GM19099 (cell line): ENCODE results near the gene ATAD5.

Source experiments
- POLR2A ChIP-seq: IDR thresholded peaks from 3 replicates; pipeline ENCODE4 v1.6.1; 2011; ENCODE audit warnings: low read depth; ENCODE audit not compliant: insufficient read length; ENCODE audit errors: extremely low read depth

The ATAD5 gene

DNA sequence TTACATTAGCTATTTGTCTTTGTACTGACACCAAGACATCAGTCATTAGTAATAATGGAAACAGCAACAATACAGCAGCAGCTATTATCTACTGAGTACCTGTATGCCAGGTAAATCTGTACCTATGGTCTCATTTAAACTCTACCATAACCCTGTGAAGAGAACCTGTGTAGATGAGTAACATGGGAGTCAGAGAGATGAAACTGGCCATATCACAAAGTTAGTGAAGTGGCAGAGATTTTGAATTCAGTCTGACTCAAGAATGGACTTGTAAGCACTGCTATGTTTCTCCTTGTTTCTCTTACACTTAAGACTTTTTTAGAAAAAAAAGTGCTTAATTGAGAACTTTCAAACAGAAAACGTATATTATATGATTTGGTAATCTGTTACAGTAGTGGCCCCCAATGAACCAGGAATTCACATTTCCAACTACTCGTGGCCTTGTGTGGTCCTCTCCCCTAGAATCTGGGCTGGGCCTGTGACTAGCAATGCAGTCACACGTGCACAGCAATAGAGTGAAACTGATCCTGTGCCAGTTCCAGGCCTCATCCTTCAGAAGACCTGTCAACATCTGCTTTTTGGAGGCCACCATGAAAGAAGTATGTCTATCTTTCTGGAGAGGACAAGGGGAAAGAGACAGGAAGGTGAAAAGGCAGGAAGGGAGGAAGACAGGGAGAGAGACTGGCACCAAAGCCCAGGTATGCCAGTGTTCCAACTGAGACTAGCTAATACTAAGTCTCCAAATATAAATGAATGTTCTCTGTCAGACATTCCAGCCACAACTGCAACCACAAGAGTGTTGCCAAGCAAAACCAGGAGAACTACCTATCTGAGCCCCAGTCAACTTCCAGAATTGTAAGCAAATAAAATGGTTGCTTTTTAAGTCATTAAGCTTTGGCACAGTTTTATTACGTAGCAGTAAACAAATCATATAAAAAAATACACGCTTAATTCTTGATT, 19.3 kb upstream of the ATAD5 start:
- TF ChIP-seq POLR2A = no peak

GRCh38 chr17:30816165-30816564, 15.6 kb upstream of the ATAD5 start:
- TF ChIP-seq POLR2A = no peak

- TF ChIP-seq POLR2A = no peak
Measured at GRCh38 chr17:30819971-30820705, 11.6 kb upstream of the ATAD5 start.

DNA sequence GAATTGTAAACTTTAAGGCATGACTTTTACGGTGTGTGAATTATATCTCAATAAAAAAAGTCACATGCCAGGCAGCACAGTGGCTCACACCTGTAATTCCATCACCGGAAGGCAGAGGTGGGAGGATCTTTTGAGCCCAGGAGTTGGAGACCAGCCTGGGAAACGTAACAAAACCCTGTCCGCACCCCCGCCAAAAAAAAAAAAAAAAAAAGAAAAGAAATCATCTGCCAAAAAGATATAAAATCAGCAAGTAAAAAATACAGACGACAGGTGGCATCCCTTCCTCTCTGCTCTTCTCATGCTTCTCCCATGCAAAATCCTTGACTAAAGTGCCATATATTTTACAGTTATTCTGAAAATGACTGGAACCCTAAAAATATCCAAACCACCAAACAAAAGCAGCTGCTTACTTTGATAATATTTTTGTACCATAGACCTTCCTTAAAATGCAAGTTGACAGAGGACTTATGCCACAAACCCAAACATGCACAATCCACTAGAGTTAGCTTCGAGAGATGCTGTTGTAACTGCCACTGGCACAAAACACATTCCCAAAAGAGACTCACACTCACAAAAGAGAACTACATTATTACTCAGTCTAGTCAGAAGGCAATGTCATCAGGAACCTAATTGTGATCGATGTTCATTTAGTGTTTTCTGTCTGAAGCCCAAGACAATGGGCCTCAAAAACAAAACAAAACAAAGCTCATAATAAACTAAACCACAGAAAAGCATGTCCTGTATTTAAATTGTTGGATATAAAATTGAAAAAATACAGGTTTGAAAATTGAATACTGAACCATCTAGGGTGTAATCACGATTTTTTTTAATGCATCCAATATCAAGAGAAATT, 9.7 kb upstream of the ATAD5 start:
- no peak for TF ChIP-seq POLR2A

DNA sequence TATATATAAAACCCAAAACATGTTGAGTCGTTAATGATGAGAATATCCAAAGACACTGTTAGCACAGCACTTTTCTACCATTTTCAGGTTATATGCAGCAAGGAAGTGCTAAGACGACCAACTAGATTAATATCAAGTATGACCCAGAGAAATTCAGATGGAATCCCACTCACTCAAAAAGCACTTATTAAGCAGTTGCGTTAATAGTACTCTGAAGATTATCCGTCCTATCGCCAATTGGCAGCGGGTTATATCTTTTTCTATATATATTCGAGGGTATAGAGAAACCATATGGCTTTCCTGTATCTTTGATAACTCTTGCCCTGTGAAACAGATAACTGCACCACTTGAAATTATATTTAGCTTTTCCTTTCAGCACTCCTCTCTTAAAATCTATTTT, 8.3 kb upstream of the ATAD5 start:
- TF ChIP-seq POLR2A = no peak

- no peak for TF ChIP-seq POLR2A
Measured at GRCh38 chr17:30824002-30824355, 7.8 kb upstream of the ATAD5 start.

- peak; percentile 89 for TF ChIP-seq POLR2A
Measured at GRCh38 chr17:30824356-30825145, 7.2 kb upstream of the ATAD5 start, which contains the start of gene CRLF3. TSS of gene CRLF3 (minus strand) at chr17:30824692. CDS start at chr17:30824651, 41 bp downstream.

DNA sequence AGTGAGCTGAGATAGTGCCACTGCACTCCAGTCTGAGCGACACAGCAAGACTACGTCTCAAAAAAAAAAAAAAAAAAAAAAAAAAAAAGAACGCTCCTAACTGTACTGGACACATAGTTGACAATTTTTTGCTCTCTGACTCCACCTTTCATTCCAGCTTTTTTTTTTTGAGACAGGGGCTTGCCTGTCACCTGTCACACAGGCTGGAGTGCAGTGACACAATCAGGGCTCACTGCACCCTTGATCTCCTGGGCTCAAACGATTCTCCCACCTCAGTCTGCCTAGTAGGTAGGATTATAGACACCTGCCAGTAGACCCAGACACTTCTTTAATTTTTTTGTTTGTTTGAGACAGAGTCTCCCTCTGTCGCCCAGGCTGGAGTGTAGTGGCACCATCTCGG, 4.7 kb upstream of the ATAD5 start:
- no peak for TF ChIP-seq POLR2A

- TF ChIP-seq POLR2A = no peak
Measured at GRCh38 chr17:30829022-30829421, 2.7 kb upstream of the ATAD5 start.

- no peak for TF ChIP-seq POLR2A
Measured at GRCh38 chr17:30831257-30831656, 509 bp upstream of the ATAD5 start.

GRCh38 chr17:30832438-30833124, 815 bp downstream of the ATAD5 start:
- no peak for TF ChIP-seq POLR2A

- TF ChIP-seq POLR2A = no peak
Measured at GRCh38 chr17:30838202-30838807, 6.5 kb downstream of the ATAD5 start.

GRCh38 chr17:30840771-30841170, 9.0 kb downstream of the ATAD5 start:
- no peak for TF ChIP-seq POLR2A
